Peyer's patch (tissue), 4 donors: ENCODE results near the gene SEC23A.

ENCODE experiments used
- POLR2A ChIP-seq, 2 donors: fragments of 450-650 bp; IDR thresholded peaks; one replicate each; pipeline ENCODE4 v1.5.1; 2017; ENCODE audit warnings: antibody characterized with exemption in 2 of 2, mild to moderate bottlenecking in 2 of 2, moderate library complexity in 2 of 2
- TF ChIP-seq, protein P1 (sequence below), 6 experiments: fragments of 450-650 bp in 4 of 6; fragments of 200-600 bp in 2 of 6; sonication (generic) in 1 of 6; IDR thresholded peaks; one replicate each; pipeline ENCODE4 v1.5.1; 2017 to 2019; ENCODE audit warnings: antibody characterized with exemption in 6 of 6, mild to moderate bottlenecking in 3 of 6, moderate library complexity in 1 of 6

GRCh38 chr14:39102265-39102968 lies 618 bp downstream of the SEC23A start:
- peak; percentile 38 to 67 for TF ChIP-seq POLR2A (IDR thresholded peaks at IDR 0.05)
- TF ChIP-seq, protein P1, sequence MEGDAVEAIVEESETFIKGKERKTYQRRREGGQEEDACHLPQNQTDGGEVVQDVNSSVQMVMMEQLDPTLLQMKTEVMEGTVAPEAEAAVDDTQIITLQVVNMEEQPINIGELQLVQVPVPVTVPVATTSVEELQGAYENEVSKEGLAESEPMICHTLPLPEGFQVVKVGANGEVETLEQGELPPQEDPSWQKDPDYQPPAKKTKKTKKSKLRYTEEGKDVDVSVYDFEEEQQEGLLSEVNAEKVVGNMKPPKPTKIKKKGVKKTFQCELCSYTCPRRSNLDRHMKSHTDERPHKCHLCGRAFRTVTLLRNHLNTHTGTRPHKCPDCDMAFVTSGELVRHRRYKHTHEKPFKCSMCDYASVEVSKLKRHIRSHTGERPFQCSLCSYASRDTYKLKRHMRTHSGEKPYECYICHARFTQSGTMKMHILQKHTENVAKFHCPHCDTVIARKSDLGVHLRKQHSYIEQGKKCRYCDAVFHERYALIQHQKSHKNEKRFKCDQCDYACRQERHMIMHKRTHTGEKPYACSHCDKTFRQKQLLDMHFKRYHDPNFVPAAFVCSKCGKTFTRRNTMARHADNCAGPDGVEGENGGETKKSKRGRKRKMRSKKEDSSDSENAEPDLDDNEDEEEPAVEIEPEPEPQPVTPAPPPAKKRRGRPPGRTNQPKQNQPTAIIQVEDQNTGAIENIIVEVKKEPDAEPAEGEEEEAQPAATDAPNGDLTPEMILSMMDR (IDR thresholded peaks at IDR 0.05), result no peak
